NOMO-1 treated with dmso at 0.1 percent for 144 hours (cell line): Measurements from ENCODE around the gene RPP38.

ENCODE experiments used
- DNase-seq: peaks from one replicate; lab custom pipeline; 2025; ENCODE audit not compliant: unreplicated experiment; lab: John Stamatoyannopoulos, UW

Gene RPP38

DNA sequence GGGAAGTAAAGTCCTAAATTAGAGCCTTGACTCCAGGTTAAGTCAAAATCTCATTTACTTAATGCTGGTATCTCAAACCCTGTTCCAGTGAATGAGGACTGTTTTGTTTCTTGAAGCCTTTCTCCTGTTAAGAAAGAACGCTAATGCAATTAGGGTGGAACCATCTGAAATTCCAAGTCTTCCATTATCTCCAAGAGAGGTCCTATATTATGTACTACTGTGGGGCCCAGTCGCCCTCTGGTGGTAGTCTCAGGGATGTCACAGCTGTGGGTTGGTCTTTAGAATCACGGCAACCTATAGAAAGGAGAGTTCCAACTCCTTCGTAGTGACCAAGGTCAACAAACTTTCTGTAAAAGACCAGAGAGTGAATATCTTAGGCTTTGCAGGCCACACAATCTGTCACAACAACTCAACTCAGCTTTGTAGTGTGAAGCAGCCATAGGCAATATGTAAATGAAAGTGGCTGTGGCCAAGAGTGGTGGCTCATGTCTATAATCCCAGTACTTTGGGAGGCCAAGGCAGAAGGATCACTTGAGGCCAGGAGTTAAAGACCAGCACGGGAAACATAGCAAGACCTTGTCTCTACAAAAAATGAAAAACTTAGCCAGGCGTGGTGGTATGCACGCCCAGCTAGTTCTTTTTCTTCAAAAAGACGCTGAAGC is 9.3 kb downstream of the RPP38 start:
- peak; percentile 1 for DNase-seq

DNA sequence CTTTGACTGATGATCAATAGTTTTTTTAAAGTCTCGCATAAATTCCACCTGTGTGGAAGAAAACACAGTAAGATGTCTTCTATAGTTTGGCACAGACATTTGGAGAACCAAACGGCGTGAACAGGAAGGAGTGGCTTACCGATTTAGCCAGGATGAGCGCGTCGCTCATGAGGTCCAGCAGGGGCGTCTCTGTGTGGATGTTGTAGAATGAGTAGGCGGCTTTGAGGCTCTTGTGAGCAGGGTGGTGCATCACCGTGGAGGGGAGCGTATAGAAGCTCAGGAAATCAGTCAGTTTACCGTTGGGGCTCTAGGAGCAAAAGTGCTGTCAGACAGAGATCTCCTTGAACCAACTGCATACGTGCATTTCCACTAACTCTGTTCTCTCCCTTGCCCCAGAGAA is 15.5 kb downstream of the RPP38 start:
- DNase-seq, result no peak

DNA sequence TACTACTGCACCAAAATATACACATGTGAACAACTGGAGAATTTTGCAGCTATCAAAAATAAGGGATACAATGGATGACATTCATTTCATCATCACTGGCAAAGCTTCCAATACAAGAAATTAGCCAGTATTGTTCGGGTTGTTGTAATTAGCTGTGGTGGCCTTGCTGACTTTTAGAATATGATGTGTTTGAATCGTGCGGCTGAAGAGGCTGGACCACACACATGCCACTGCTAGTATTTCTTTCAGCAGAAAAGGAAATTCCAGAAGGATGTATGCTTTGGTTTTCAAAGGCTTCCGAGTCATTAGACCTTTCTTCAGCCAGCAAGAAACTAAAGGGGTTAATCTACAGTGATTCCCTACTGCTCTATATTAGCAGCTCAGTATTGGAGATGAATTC is 16.6 kb downstream of the RPP38 start:
- DNase-seq, result no peak

DNA sequence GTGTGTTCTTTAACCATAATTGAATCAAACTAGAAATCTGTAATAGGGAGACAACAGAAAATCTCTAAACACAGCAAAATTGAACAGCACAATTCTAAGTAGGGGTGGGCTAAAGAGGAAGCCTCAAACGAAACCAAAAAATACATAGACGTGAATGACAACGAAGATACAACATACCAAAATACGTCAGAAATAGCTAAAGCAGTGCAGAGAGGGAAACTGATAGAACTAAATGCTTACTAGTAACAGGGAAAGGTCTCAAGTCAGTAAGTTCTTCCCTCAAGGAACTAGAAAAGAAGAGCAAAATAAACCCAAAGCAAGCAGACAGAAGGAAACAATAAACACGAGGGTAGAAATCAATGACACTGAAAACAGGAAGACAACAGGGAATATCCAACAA is 19.1 kb downstream of the RPP38 start:
- no peak for DNase-seq

DNA sequence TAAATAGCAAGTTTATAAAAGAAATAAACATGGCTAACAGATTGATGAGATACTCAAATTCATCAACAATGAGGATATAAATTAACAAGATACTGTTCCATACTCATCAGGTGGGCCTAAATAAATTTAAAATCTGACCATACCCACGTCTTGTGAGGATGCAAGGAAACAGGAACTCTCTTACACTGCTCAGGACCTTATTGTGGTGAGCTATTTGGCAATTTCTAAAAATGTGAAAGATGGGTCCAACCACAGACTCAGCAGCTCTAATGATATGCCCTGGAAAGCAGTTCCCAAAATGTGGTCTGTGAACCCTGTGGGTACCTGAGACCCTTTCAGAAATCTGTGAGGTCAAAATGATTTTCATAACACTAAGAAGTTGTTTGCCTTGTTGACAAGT is 21.5 kb downstream of the RPP38 start:
- peak; percentile 25 for DNase-seq

DNA sequence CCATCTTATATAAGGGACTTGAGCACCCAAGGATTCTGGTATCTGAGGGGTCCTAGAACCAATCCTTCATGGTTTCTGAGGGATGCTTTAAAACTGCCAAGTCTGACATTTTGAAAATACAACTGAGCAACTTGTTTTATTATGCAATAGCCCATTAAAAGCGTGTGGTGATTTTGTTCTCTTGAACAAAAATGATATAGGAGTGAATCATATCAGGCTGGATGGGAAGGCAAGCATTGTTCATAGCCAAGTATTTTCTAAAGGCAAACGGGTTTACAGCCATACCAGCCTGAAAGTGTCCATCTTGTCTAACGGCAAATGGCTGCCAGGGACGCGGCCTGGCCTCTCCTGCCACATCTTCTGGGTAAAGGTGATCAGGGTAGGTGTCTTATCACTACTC is 23.4 kb downstream of the RPP38 start:
- DNase-seq, result no peak

DNA sequence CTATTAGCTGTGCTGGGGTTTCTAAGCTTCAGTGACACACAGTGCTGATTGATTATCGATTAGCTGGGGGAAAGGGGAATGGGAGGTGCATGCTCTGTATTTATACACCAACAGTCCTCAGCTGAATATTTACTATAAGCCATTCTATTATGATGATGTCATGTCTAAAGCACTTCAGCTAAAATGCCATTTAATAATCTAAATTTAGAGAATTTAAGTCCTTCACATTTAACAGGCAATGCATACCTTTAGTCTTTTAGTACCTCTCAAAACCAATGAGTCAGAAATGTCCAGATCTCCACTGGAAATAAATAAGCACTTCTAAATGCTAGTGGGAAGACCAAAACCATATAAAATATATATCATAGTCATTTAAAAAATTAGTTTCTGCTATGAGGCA is 24.6 kb downstream of the RPP38 start:
- no peak for DNase-seq

DNA sequence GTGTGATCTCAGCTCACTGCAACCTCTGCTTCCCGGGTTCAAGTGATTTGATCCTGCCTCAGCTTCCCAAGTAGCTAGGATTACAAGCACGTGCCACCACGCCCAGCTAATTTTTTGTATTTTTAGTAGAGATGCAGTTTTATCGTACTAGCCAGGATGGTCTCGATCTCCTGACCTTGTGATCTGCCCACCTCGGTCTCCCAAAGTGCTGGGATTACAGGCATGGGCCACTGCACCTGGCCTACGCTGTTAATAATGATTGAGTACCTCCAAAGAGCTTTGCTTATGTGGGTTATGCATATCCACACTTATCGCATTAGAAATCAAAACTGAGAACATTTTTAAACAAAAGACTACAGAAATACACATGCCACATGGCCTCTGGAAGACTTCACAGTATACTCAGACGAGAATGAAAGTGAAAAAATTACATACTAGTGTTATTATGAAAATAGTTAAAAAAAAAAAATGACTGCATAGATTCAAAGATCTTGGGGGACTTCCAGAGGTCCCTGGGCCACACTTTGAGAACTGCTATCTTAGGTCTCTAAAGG is 25.4 kb downstream of the RPP38 start:
- DNase-seq, result no peak

DNA sequence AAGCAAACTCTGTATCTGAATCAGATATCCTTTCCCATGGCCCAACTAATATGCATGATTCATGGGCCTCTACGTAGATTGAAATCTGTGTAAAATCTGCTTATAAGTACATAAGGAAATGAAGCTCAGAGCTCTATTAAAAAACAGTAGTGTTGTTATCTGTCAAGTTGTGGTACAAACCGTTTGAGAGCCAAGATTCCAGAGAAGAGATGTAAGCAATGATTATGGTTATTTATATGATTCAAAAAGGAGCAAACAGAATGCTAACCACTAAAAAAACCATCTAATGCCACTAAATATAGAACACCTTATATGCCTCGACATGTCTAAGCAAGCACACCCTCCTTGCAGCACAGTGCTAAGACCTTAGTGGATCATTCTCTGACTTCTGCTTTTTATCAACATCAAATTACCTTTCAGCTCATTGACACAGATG is 26.6 kb downstream of the RPP38 start:
- no peak for DNase-seq

DNA sequence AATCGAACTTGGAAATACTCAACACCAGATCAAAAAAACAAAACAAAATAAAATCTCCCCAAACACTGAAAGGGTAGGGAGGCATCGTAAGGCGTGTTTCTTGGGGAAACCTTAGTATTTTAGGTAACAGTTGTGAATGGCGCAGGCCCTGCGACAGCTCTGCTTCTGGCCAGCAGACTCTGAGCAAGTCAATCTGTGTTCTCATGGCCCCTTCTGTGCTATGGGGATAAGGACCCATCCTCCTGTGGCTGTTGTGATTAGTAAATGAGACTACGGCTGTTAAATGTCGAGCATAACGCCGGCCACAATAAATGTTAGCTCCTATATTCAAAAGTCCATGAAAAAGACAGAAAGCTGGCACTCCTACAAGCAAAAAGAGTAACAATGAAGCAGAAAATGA is 27.0 kb downstream of the RPP38 start:
- DNase-seq, result no peak

DNA sequence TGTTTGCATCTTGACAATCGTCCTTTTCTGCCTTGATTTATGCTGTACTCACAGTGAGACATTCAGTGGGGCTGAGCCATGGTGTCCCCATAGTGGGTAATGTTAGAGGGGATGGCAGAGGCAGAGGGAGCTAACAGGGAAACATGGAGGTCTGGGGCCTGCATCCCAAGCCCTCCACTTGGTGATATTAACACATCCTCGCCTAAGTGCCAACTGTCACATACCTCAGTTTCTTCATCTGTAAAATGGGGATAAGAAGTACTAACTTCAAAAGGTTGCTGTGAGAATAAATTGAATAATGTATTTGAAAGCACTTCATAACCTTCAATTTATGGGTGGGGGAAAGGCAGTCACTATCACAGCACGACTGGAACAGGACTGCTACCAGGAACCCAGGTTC is 27.8 kb downstream of the RPP38 start:
- DNase-seq, result no peak

DNA sequence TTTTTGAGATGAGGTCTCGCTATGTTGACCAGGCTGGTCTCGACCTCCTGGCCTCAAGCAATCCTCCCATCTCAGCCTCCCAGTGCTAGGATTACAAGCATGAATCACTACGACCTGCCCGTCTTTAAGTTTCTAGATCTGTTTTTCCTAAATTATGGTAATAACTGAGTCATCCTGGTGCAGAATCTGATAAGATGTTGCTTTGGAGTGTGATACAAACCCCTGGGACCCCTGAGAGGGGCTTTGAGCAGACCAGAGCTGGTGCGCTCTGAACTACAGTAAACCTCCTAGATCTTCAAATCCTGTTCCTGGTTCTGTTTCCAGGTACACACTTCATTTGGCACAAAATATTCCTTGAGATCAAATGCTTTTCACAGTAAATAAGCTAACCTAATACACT is 34.2 kb downstream of the RPP38 start:
- no peak for DNase-seq

DNA sequence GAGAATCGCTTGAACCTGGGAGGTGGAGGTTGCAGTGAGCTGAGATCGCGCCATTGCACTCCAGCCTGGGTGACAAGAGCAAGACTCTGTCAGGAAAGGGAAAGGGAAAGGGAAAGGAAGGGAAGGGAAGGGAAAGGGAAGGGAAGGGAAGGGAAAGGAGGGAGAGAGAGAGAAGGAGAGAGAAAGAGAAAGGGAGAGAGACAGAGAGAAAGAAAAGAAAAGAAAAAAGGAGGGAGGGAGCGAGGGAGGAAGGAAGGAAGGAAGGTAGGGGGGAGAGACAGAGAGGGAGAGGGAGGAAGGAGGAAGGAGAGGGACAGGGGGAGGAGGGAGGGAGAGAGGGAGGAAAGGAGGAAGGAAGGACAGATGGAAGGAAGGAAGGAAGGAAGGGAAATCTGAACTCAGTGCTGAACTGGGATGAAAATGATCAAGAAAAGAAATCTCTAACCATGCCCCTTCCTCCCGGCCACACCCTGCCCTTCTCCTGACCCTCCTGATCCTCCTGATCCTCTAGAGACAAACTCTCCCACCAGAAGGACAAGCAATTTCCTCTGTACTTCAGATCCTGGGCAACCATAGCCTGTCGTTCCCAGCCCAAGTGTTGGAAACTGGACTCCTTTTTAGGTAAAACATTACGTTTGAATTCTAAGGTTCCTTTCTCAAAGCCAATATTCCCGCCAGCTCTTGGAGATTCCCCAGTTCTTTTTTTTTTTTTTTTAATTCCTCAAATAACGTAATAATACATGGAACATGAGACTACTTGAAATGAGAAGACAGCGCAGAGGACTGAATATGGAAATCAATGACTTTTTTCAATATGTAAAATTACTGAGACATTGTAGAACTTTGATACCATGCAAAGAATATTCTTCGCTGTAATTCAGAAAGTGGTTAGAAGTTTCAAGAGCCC is 39.2 kb downstream of the RPP38 start:
- DNase-seq, result no peak

DNA sequence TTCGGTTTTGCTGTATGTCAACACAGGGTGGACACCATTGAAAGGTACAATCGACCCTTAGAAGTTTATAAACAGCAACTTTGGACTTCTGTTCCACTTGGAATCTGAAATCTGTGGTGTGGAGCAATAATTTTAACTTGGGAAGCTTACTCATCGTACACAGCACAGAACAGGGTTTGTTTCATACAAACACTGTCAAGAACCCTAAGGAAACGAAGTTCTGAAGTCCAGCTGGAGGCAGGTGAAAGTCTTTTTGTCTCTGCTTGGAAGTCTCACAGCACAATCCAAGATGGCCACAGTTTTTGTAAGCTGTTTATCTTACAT is 39.8 kb downstream of the RPP38 start:
- no peak for DNase-seq

DNA sequence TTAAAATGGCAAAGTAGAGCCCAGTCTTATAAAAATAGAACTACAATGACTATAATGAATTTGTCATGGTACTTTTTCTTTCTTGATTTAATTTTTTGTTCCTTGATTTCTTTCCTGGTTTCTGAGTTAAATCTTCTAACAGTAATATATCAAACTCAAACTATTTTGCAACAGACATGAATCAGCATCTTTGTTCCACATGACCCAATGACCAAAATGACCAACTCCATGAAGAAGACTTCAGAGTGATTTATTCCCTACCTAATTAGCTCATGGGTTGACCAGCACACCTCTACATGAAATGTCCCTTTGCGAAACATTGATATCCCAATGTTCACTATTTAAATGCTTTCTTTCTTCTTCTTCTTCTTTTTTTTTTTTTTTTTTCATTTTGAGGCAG is 40.5 kb downstream of the RPP38 start:
- DNase-seq, result no peak

DNA sequence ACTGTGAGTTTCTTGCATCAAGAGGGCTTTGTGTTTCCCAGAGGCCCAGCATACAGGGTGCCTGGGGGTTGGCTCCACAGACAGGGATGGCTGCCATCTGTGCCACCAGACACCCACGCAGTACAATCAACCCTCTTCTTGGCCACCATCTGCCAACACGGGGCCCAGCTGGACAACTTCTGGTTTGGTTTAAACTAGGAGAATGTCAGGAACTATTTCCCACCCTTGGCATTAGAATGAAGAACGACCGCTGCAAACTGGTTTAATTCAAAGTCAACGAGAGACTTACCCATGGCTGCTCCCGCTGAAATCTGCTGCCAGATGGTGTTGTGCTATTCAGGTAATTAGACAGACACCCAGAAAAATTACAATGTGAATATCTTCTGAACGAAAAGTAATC is 43.5 kb downstream of the RPP38 start:
- no peak for DNase-seq

DNA sequence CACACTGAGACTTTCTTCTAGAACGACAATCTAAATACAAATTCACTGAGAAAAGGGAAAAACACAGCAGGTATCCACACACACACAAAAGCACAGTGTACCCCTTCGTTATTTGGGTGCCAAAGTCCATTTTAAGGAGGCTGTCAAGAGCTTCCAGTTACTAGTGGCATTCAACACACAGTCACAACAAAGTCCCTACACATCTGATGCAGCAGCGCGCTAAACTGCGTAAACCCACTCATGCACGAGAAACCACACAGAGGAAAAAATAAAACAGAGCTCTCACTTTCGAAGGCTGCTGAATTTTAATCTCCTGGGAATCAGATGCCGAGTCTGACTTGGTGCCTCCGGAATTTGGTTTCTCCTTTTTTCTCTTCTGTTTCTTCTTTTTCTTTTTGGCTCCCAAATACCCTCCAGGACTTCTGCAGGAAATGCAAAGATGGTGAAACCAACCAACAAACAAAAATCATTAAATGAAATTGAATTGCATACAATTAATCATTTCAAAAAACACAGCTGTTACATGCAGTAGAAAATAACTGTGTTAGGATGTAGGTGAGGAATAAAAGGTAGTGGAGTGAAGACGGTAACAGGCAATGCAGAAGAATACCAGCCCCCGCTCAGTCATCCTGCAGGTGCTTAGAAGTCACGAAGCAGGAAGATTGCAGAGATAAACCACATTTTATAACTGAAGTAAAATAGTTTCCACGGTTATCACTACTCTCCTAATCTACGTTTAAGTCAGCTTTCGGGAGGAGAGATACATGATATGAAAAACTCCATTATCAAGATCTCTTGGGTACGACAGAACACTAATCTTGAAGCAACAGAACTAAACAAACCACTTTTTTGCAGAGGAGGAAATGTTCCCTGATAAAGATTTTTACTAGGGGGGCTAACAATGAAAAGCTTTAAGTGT is 44.2 kb downstream of the RPP38 start:
- DNase-seq, result no peak

DNA sequence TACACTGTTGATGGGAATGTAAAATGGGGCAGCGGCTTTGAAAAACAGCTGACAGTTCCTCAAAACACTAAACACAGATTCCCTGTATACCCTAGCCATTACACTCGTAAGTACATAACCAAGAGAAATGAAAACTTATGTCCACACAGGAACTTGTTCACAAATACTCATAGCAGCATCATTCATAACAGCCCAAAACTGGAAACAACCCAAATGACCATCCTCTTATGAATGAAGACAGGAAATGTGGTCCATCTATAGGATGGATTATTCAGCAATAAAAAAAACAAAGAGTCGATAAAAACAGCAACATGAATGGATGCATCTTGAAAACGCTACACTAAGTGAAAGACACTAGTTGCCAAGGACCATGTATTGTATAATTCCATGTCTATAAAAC is 47.6 kb downstream of the RPP38 start:
- no peak for DNase-seq

DNA sequence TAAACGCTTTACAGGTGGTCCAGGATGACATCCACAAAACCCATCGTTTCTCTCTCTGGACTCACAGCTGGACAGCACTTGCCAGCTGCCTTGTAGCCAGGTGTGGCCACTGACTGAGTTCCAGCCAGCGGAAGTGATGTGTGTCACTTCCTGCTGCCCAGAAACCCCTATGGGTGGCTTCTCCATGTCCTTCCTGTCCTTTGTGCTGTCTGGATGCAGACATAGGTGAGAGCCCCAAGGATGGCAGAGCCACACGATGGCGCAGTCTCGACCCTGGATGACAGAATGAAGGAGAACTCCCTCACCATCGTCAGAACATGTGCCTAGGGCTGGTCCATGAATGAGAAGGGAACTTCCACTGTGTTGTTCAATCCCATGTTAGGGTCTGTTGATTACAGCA is 49.2 kb downstream of the RPP38 start:
- no peak for DNase-seq

DNA sequence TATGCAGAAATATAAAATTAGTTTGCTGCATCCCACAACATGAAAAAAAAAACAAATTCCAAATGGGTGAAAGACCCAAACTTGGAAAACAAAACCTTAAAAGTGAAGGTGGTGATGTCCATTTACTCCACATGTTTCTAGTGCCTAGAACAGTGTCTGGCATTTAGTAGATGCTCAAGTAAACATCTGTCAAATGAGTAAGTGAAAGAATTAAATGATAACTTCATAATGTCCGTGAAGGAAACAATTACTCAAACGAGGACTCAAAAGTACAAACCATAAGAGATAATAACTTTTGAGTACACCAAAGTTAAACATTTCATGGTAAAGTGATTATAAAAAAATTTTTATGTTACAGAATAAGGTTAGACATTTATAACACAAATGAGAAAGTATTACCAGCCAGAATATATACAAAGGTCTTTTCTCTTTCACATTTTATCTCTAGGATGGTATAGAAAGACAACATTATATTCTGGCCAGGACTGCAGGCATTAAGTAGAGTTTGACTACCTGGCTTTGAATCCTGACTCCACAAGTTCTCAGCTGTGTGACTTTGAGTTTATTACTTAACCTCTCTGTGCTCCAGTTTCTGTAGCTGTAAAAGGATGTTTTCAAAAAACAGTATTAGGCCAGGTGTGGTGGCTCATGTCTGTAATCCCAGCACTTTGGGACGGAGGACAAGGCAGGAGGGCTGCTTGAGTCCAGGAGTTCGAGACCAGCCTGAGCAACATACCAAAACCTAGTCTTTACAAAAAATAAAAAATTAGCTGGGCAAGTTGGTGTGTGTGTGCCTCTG is 50.6 kb downstream of the RPP38 start:
- no peak for DNase-seq
